NCI-H2107 treated with DMSO at 0.1 percent for 48 hours (cell line): Measurements from ENCODE around the gene EHD2.
"Not testable (repeated sequence)": the region's sequence is repeated elsewhere in the genome, so short reads cannot be mapped to it uniquely, and the experiment has no call there.

Experiments used
- DNase-seq: peaks from one replicate; lab custom pipeline; 2025; ENCODE audit not compliant: unreplicated experiment; lab: John Stamatoyannopoulos, UW

The EHD2 gene

GRCh38 chr19:47714339-47714738 lies 1.1 kb downstream of the EHD2 start:
- DNase-seq = no peak

DNA sequence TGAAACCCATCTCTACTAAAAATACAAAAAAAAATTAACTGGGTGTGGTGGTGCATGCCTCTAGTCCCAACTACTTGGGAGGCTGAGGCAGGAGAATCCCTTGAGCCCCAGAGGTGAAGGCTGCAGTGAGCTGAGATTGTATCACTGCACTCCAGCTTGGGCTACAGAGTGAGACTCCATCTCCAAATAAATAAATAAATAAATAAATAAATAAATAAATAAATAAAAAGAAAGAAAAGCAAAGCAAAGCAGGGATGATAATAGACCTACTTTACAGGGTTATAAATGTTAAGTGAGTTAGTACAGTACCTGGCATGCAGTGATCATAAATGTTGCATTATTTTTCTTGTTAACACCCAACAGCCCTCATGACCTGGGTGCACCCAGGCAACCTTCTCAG lies 1.6 kb downstream of the EHD2 start:
- DNase-seq = not testable (repeated sequence)

GRCh38 chr19:47716270-47716937 lies 3.2 kb downstream of the EHD2 start:
- no peak for DNase-seq

GRCh38 chr19:47718415-47719046 lies 5.3 kb downstream of the EHD2 start:
- DNase-seq = not testable (repeated sequence)

- DNase-seq = no peak
These were observed 6.0 kb downstream of the EHD2 start for GRCh38 chr19:47719047-47719859.

DNA sequence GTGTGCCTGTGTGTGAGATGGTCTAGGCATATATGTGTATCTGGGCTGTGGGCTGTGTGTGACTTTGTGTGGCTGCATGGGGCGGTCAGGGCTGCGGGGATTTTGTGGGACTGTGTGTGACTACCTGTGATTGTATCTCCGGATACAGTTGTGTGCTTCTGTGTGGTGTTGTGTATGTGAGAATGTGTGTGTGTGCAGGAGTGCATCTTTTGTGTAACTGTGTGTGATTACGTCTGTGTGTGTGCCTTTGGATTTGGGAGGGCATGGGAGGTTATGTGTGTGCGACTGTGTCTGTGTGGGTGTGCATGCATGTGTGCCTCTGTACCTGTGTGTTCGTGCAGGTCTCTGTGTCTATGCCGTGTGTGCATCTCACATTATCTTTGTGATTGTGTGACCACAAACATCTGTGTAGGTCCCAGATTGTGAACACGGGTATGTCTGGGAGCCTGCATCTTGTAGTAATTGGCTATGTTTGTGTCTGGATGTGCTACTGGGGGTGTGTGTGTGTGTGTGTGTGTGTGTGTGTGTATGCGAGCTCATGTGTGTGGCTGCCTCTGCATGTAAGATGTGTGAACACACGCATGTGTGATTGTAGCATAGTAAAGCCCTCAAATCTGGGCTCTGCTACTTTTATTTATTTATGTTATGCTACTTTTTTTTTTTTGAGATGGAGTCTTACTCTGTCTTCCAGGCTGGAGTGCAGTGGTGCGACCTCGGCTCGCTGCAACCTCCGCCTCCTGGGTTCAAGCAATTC lies 7.6 kb downstream of the EHD2 start:
- DNase-seq = no peak

DNA sequence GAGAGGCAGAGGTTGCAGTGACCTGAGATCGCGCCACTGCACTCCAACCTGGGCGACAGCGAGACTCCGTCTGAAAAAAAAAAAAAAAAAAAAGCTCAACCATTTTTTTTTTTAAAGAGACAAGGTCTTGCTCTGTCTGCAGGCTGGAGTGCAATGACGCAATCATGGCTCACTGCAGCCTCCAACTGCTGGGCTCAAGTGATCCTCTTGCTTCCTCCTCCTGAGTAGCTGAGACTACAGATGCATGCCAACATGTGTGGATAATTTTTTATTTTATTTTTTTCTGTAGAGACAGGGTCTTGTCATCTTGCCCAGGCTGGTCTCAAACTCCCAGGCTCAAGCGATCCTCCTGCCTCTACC lies 10.3 kb downstream of the EHD2 start:
- DNase-seq = peak; percentile 8

- DNase-seq = no peak
These were observed 12.7 kb downstream of the EHD2 start for GRCh38 chr19:47725759-47726401.

DNA sequence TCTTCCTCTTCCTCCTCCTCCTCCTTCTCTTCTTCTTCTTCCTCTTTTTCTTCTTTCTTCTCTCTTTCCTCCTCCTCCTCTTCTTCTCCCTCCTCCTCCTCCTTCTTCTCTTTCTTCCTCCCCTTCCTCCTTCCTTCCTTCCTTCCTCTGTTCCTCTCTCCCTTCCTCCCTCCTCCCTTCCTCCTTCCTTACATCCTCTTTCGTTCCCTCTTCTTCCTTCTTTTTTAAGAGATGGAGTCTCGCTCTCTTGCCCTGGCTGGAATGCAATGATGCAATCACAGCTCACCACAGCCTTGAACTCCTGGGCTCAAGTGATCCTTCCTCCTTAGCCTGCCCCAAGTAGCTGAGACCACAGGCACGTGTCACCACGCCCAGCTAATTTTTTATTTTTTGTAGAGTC lies 13.2 kb downstream of the EHD2 start:
- DNase-seq = no peak

DNA sequence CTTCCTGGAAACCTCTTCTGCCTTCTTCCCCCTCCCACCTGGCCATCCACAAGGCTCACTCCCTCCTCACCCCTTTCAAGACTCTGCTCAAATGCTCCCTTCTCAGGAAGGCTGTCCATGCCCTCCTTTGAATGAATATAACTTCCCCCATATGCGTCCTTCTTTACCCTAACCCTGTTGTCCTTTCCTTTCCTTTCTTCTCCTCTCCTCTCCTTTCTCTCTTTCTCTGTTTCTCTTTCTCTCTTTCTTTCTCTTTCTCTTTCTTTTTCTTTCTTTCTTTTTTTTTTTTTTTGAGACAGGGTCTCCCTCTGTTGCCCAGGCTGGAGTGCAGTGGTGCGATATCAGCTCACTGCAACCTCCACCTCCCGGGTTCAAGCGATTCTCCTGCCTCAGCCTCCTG lies 15.1 kb downstream of the EHD2 start:
- DNase-seq = not testable (repeated sequence)

DNA sequence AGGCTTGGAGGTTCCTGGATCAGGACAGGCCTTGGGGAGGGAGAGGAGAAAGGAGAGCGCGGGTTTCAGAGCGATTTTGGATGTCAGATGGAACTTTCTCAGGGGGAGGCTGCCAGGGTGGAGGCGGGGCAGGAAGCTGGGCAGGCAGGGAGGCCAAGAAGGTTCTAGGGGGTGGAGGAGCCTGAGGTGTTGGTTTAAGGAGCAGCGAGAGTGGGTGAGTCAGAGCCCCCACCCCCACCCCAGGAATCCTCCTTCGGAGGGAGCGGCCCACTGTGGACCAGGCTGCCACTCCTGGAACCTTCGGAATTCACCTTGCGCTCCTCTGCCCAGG lies 16.2 kb downstream of the EHD2 start:
- no peak for DNase-seq

DNA sequence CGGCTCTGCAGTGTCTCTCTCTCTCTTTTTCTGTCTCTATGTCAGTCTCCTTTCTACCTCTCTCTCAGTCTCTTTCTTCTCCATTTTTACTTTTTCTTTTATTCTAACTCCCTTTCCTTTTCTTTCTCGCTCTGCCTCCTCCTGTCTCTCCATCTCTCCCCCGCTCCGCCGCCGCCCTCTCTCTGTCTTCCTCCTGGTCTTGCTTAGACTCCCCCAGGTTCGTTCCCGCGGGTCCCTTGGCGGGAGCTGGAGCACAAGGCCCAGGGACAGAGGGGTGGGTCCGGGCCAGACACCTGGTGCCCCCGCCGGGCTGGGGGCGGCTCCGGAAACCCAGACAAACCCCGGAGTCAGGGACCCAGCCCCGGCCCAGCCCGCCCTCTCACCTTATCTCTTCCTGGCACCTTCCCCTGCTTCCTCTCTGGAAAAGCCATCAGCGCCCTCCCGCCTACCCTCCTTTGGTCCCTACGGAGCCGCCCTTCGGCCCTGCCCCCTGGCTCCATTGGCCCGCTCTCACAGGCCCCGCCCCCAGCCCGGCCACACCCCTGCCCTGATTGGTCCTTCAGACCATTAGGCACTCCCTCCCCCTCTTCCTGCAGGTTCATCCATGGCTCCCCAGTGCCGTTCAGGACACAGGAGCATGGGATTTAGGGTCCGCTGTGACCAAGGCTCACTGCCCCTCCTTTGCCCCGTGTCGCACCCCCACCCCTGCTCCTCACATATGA lies 16.7 kb downstream of the EHD2 start:
- DNase-seq = no peak

DNA sequence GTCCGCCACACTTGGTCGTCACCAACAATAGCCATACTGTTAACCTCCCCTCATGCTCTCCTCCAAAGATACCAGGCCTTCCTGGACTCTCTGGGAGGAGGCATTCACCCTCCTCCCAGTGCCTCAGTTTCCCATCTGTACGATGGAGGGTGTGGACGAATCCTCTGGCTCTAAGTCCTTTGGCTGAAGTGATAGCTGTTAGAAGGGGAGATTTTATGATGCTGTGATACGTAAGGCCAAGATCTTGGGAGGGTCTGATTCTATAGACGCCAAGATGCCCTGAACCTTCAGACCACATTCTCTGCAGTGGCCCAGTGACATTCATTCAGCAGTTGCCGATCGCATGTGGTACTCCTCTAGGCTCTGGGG lies 17.3 kb downstream of the EHD2 start:
- no peak for DNase-seq

GRCh38 chr19:47730910-47731309 lies 17.7 kb downstream of the EHD2 start:
- DNase-seq = no peak

DNA sequence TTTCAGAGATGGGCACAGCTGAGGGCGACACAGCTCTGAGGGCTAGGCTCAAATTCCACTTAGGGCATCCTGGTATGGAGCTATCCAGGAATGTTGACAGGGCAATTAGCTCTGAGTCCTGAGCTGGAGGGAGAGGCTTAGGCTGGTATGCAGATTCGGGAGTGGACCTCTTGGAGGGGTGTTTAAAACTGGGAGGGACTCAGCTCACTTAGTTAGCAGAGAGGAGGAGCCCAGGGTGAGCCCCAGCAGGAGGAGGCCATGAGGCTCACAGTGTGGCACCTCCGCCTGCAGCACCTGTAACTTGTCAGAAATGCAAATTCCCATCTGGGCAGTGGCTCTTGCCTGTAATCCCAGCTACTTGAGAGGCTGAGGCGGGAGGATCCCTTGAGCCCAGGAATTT lies 21.9 kb downstream of the EHD2 start:
- no peak for DNase-seq

DNA sequence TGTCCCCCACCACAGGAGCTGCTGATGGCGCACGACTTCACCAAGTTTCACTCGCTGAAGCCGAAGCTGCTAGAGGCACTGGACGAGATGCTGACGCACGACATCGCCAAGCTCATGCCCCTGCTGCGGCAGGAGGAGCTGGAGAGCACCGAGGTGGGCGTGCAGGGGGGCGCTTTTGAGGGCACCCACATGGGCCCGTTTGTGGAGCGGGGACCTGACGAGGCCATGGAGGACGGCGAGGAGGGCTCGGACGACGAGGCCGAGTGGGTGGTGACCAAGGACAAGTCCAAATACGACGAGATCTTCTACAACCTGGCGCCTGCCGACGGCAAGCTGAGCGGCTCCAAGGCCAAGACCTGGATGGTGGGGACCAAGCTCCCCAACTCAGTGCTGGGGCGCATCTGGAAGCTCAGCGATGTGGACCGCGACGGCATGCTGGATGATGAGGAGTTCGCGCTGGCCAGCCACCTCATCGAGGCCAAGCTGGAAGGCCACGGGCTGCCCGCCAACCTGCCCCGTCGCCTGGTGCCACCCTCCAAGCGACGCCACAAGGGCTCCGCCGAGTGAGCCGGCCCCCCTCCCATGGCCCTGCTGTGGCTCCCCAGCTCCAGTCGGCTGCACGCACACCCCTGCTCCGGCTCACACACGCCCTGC lies 27.8 kb downstream of the EHD2 start:
- DNase-seq = no peak

DNA sequence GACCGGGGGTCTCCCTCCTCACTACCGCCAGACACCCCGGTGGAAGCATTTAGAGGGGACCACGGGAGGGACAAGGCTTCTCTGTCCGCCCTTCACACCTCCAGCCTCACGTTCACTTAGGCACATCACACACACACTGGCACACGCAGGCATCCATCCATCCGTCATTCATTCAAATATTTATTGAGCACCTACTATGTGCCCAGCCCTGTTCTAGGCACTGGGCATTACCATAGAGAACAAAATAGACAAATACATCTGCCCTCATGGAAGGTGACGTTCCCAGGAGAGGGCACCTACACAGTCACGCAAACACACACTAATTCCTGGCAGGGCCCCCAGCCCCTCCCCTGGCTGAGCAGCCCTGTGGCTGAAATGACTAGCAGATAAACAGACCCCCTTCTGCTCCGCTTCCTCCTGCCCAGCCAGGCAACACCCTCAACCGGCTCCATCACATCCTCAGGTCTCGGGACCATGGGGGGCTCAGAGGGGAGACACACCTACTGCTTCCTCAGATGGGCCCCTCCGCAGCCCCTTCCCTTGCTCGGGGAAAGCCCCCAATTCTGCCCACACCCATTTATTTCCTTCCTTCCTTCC lies 28.4 kb downstream of the EHD2 start:
- no peak for DNase-seq

DNA sequence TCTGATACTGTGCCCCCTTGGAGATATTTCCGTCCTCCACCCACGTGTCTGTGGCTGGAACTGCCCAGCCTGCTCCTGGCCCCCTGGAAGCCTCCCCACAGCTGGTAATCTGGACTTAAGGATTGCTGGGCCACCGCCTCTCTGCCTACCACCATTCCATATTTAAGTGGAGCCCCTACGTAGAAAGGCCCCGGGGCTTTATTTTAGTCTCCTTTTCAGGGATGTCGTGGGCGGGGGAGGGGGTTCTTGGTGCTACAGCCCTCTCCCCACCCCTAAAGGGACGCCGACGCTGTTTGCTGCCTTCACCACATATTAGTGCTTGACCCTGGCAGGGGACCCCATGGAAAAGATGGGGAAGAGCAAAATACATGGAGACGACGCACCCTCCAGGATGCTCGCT lies 29.4 kb downstream of the EHD2 start:
- DNase-seq = no peak

- DNase-seq = peak; percentile 88
These were observed 32.0 kb downstream of the EHD2 start, which contains the start of gene NOP53 for GRCh38 chr19:47745010-47745901. Gene NOP53, plus strand, starts transcription at chr19:47745546. Its CDS starts 14 bp downstream, at chr19:47745560.
